Gastrocnemius medialis (tissue), 4 donors: ENCODE data around the gene MYL7.

Experiments
- POLR2A ChIP-seq, 2 donors: fragments of 450-650 bp; IDR thresholded peaks; one replicate each; pipeline ENCODE4 v1.6.1; 2017; ENCODE audit warnings: antibody characterized with exemption in 2 of 2, mild to moderate bottlenecking in 2 of 2, moderate library complexity in 2 of 2
- TF ChIP-seq, protein P1 (sequence below), 5 experiments: fragments of 450-650 bp in 3 of 5; fragments of 200-600 bp in 2 of 5; sonication (generic) in 2 of 5; IDR thresholded peaks in 4 of 5; conservative IDR thresholded peaks in 1 of 5; 1 replicate in 4 of 5; 2 replicates in 1 of 5; pipeline ENCODE4 v1.5.1; 2016 to 2019; ENCODE audit warnings: antibody characterized with exemption in 5 of 5, mild to moderate bottlenecking in 3 of 5, moderate library complexity in 3 of 5

DNA sequence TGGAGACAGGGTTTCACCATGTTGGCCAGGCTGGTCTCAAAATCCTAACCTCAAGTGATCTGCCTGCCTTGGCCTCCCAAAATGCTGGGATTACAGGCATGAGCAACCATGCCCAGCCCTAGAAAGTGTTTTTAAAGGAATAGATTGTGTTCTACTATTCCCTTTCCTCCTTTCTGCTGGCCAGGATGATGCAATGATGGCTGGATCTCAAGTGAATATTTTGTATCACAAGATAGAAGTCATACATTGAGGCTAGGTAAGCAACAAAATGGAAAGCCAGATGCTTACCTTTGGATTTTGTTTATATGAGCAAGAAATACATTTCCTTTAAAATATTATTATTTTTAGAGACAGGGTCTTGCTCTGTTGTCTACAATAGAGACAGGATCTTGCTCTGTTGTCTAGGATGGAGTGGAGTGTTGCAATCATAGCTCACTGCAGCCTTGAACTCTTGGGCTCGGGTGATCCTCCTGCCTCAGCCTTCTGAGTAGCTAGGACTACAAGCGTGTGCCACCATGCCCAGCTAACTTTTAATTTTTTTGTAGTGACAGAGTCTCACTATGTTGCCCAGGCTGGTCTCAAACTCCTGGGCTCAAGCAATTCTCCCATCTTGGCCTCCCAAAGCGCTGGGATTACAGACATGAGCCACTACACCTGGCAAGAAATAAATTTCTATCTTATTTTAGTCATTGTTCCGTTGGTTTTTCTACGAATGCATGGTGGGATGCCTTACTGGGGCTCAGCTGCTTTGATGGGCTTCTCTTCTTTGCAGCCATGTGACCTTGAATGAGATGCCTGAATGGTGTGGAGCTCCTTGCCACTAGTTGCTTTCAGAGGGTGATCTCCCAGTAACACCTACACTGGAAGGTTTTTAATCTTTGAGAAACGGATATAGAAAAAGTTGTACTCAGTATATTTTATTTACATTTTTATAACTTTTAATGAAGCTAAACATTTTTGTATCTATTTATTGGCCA is 42.8 kb downstream of the MYL7 start:
- TF ChIP-seq POLR2A (IDR thresholded peaks at IDR 0.05), result no peak
- TF ChIP-seq, protein P1, sequence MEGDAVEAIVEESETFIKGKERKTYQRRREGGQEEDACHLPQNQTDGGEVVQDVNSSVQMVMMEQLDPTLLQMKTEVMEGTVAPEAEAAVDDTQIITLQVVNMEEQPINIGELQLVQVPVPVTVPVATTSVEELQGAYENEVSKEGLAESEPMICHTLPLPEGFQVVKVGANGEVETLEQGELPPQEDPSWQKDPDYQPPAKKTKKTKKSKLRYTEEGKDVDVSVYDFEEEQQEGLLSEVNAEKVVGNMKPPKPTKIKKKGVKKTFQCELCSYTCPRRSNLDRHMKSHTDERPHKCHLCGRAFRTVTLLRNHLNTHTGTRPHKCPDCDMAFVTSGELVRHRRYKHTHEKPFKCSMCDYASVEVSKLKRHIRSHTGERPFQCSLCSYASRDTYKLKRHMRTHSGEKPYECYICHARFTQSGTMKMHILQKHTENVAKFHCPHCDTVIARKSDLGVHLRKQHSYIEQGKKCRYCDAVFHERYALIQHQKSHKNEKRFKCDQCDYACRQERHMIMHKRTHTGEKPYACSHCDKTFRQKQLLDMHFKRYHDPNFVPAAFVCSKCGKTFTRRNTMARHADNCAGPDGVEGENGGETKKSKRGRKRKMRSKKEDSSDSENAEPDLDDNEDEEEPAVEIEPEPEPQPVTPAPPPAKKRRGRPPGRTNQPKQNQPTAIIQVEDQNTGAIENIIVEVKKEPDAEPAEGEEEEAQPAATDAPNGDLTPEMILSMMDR (IDR thresholded peaks at IDR 0.05 in 4 of 5, conservative IDR thresholded peaks at IDR 0.05 in 1 of 5), result no peak
